WTC11 (cell line): ENCODE data around the gene PRKAG2. TPM values are rescaled to one million over a fixed set of nuclear protein-coding genes. Genes with fewer than 3 reads are reported as not detected.

Source experiments
- ATAC-seq: fragments of 200-7000 bp; cut with Tn5 transposase; 2 replicates; pipeline ENCODE4 v1.10.0; 2021; ENCODE audit warnings: mild to moderate bottlenecking, moderate library complexity
- CTCF ChIA-PET: fragments of 300-600 bp; sonication (Branson Sonifier 250); formaldehyde crosslinking; loops from one replicate; lab custom pipeline; 2021; ENCODE audit warnings: antibody characterized with exemption; lab: Charles Lee
- POLR2A ChIA-PET: fragments of 350-600 bp; sonication (Branson Sonifier 250); formaldehyde crosslinking; loops from one replicate; lab custom pipeline; 2021; ENCODE audit warnings: antibody characterized with exemption; lab: Charles Lee
- DNase-seq: peaks from one replicate; pipeline ENCODE4 v3.0.0; 2021; ENCODE audit warnings: low spot score
- H3K27ac Mint-ChIP-seq: 2 replicates; pipeline ENCODE4 v1.8.0; 2021; ENCODE audit warnings: mixed read lengths
- H3K27me3 Mint-ChIP-seq: 2 replicates; pipeline ENCODE4 v1.8.0; 2021; ENCODE audit warnings: low read depth, mild to moderate bottlenecking, moderate library complexity, mixed read lengths
- H3K36me3 Mint-ChIP-seq: 2 replicates; pipeline ENCODE4 v1.8.0; 2021; ENCODE audit warnings: mixed read lengths
- H3K4me1 Mint-ChIP-seq: 2 replicates; pipeline ENCODE4 v1.8.0; 2022; ENCODE audit warnings: mixed read lengths
- H3K4me3 Mint-ChIP-seq: 2 replicates; pipeline ENCODE4 v1.8.0; 2021; ENCODE audit warnings: mild to moderate bottlenecking, moderate library complexity, mixed read lengths
- H3K9me3 Mint-ChIP-seq: 2 replicates; pipeline ENCODE4 v1.8.0; 2021; ENCODE audit warnings: mixed read lengths
- AFF4 ChIP-seq: sonication (generic); formaldehyde crosslinking; IDR thresholded peaks from 2 replicates; pipeline ENCODE4 v1.8.1; 2023; ENCODE audit warnings: mild to moderate bottlenecking, missing genetic modification reagents, borderline replicate concordance
- AR ChIP-seq: fragments of 250-450 bp; sonication (Bioruptor Pico); IDR thresholded peaks from 2 replicates; pipeline ENCODE4 v1.9.0; 2021; ENCODE audit warnings: mild to moderate bottlenecking
- ATF1 ChIP-seq: sonication (generic); formaldehyde crosslinking; IDR thresholded peaks from 2 replicates; pipeline ENCODE4 v1.8.1; 2023; ENCODE audit warnings: mild to moderate bottlenecking, moderate library complexity, missing genetic modification reagents
- ATF6 ChIP-seq: sonication (generic); formaldehyde crosslinking; IDR thresholded peaks from 2 replicates; pipeline ENCODE4 v1.8.1; 2023; ENCODE audit warnings: mild to moderate bottlenecking, missing genetic modification reagents
- E2F1 ChIP-seq: sonication (generic); formaldehyde crosslinking; IDR thresholded peaks from 2 replicates; pipeline ENCODE4 v1.8.0; 2022; ENCODE audit warnings: mild to moderate bottlenecking, missing genetic modification reagents
- E2F4 ChIP-seq: sonication (generic); formaldehyde crosslinking; IDR thresholded peaks from 2 replicates; pipeline ENCODE4 v1.8.1; 2022; ENCODE audit warnings: low read depth, mild to moderate bottlenecking, moderate library complexity, missing genetic modification reagents, borderline replicate concordance
- ESRRA ChIP-seq: sonication (generic); formaldehyde crosslinking; IDR thresholded peaks from 2 replicates; pipeline ENCODE4 v1.8.1; 2022; ENCODE audit warnings: mild to moderate bottlenecking, missing genetic modification reagents, borderline replicate concordance
- IRF1 ChIP-seq: sonication (generic); formaldehyde crosslinking; IDR thresholded peaks from 2 replicates; pipeline ENCODE4 v1.8.0; 2023; ENCODE audit warnings: missing genetic modification reagents
- IRF2 ChIP-seq: sonication (generic); formaldehyde crosslinking; IDR thresholded peaks from 2 replicates; pipeline ENCODE4 v1.8.0; 2022; ENCODE audit warnings: low read depth, missing genetic modification reagents, borderline replicate concordance
- NR1H2 ChIP-seq: sonication (generic); formaldehyde crosslinking; IDR thresholded peaks from 2 replicates; pipeline ENCODE4 v1.9.0; 2021; ENCODE audit warnings: mild to moderate bottlenecking, moderate library complexity, missing genetic modification reagents
- SMAD4 ChIP-seq: sonication (generic); formaldehyde crosslinking; IDR thresholded peaks from 2 replicates; pipeline ENCODE4 v1.8.0; 2022; ENCODE audit warnings: mild to moderate bottlenecking, missing genetic modification reagents
- TP53 ChIP-seq: sonication (generic); formaldehyde crosslinking; IDR thresholded peaks from 2 replicates; pipeline ENCODE4 v1.8.1; 2023; ENCODE audit warnings: mild to moderate bottlenecking, missing genetic modification reagents
- USF2 ChIP-seq: sonication (generic); formaldehyde crosslinking; IDR thresholded peaks from 2 replicates; pipeline ENCODE4 v1.8.1; 2023; ENCODE audit warnings: mild to moderate bottlenecking, missing genetic modification reagents, moderate library complexity
- ZBTB43 ChIP-seq: sonication (generic); formaldehyde crosslinking; IDR thresholded peaks from 2 replicates; pipeline ENCODE4 v1.8.1; 2023; ENCODE audit warnings: mild to moderate bottlenecking, missing genetic modification reagents
- ZNF138 ChIP-seq: sonication (generic); formaldehyde crosslinking; conservative IDR thresholded peaks from 2 replicates; pipeline ENCODE4 v1.8.1; 2022; ENCODE audit warnings: mild to moderate bottlenecking, moderate library complexity, missing genetic modification reagents
- ZNF263 ChIP-seq: sonication (generic); formaldehyde crosslinking; IDR thresholded peaks from 2 replicates; pipeline ENCODE4 v1.8.1; 2022; ENCODE audit warnings: low read depth, mild to moderate bottlenecking, moderate library complexity, missing genetic modification reagents
- ZNF281 ChIP-seq: sonication (generic); formaldehyde crosslinking; IDR thresholded peaks from 2 replicates; pipeline ENCODE4 v1.8.0; 2023; ENCODE audit warnings: mild to moderate bottlenecking, missing genetic modification reagents
- total RNA-seq: library from RNA; stranded (reverse); gene quantifications from 3 replicates; pipeline ENCODE4 v1.2.3, GENCODE V29; 2021

PRKAG2 gene
- total RNA-seq, 1 experiment from 2014 or later, result 20.3 TPM

- TF ChIP-seq AFF4 (CRISPR knock-in tag) (no peak), ATF6 (CRISPR knock-in tag) (no peak), E2F4 (CRISPR knock-in tag) (no peak), ESRRA (CRISPR knock-in tag) (no peak), ZNF263 (no peak), USF2 (CRISPR knock-in tag) (no peak), AR (CRISPR knock-in tag) (no peak)
- TF ChIP-seq, all 79 proteins: peak for 3
Observed at GRCh38 chr7:151687523-151688235, 189.2 kb downstream of the PRKAG2 start (continued).

- no peak for ATAC-seq
- POLR2A ChIA-PET, result no interaction called here
- no peak for TF ChIP-seq ZBTB43 (CRISPR knock-in tag)
- TF ChIP-seq E2F1 (CRISPR knock-in tag), result no peak
- no peak for TF ChIP-seq ATF1 (CRISPR knock-in tag)
- no peak for TF ChIP-seq IRF2 (CRISPR knock-in tag)
- no peak for TF ChIP-seq IRF1 (CRISPR knock-in tag)
- no peak for TF ChIP-seq ZNF138 (CRISPR knock-in tag)
- TF ChIP-seq TP53 (CRISPR knock-in tag), result no peak
- TF ChIP-seq ZNF281 (CRISPR knock-in tag), result no peak
- TF ChIP-seq SMAD4 (CRISPR knock-in tag), result no peak
- no peak for TF ChIP-seq NR1H2 (CRISPR knock-in tag)
Observed at GRCh38 chr7:151686826-151687225, 190.1 kb downstream of the PRKAG2 start.

More at GRCh38 chr7:151686826-151687225, 190.1 kb downstream of the PRKAG2 start:
- no peaks in the 10 kb centered on the region for H3K9me3 Mint-ChIP-seq
- H3K36me3 Mint-ChIP-seq, result no peaks in the 10 kb centered on the region
- no peak overlapping the region for H3K4me3 Mint-ChIP-seq
- CTCF ChIA-PET, result interaction anchor here (1.0 to 2.7 kb wide), 3 partner anchors 10 to 96 kb away, joined by 3 to 13 read pairs (median 4); no protein-coding TSS in a partner anchor
- H3K4me1 Mint-ChIP-seq, result peaks cover 32% of the 10 kb centered on the region
- H3K27me3 Mint-ChIP-seq, result peaks cover 4% of the 10 kb centered on the region
- no peak overlapping the region for H3K27ac Mint-ChIP-seq
- DNase-seq, result no peak
